Tibial nerve (tissue), 4 donors: ENCODE data around the gene ARHGEF38. TPM values are rescaled to one million over a fixed set of nuclear protein-coding genes. Genes with fewer than 3 reads are reported as not detected.
A peak's percentile ranks its signal among the peaks of the same experiment; 100 is the strongest.

Source experiments
- DNase-seq, 2 donors: peaks; one replicate each; pipeline ENCODE4 v3.0.0-alpha.2; 2019; ENCODE audit warnings: low spot score in 2 of 2
- H3K27ac ChIP-seq, 4 donors: fragments of 200-600 bp; sonication (generic) in 3 of 4; one replicate each; pipeline ENCODE4 v1.5.1; 2017 to 2019; ENCODE audit warnings: mild to moderate bottlenecking in 1 of 4
- H3K27me3 ChIP-seq, 2 donors: fragments of 200-600 bp; sonication (generic) in 1 of 2; one replicate each; pipeline versions ENCODE4 v1.5.1 to v1.6.0; 2017 to 2019
- H3K36me3 ChIP-seq, 3 donors: fragments of 200-600 bp; sonication (generic); one replicate each; pipeline ENCODE4 v1.5.1; 2018 to 2019
- H3K4me1 ChIP-seq, 4 donors: fragments of 200-600 bp; sonication (generic) in 3 of 4; one replicate each; pipeline ENCODE4 v1.5.1; 2017 to 2019
- H3K4me3 ChIP-seq, 4 donors: fragments of 200-600 bp; sonication (generic) in 3 of 4; one replicate each; pipeline ENCODE4 v1.5.1; 2017 to 2019; ENCODE audit warnings: mild to moderate bottlenecking in 1 of 4, moderate library complexity in 1 of 4
- H3K9me3 ChIP-seq, 4 donors: fragments of 200-600 bp; sonication (generic) in 3 of 4; one replicate each; pipeline ENCODE4 v1.5.1; 2017 to 2019
- EP300 ChIP-seq, 2 donors: sonication (generic); formaldehyde crosslinking; IDR thresholded peaks; one replicate each; pipeline ENCODE4 v1.6.1; 2017; ENCODE audit warnings: antibody characterized with exemption in 2 of 2, mild to moderate bottlenecking in 1 of 2
- POLR2A ChIP-seq, 2 donors: fragments of 450-650 bp; IDR thresholded peaks; one replicate each; pipeline ENCODE4 v1.6.1; 2017; ENCODE audit warnings: antibody characterized with exemption in 2 of 2, mild to moderate bottlenecking in 2 of 2, moderate library complexity in 2 of 2
- WGBS, 2 donors: methylation state at CpG; one replicate each; pipeline ENCODE4 v1.1.5; 2018; 5-methylcytosine and 5-hydroxymethylcytosine counted together
- total RNA-seq, 4 donors: library from RNA; depleted of rRNA; stranded (reverse); fragments of >200 nt; gene quantifications; one replicate each; pipeline ENCODE4 v1.1.0, GENCODE V29; 2016
- TF ChIP-seq, protein P1 (sequence below), 5 experiments: fragments of 200-600 bp in 3 of 5; fragments of 450-650 bp in 2 of 5; sonication (generic) in 3 of 5; IDR thresholded peaks; one replicate each; pipeline ENCODE4 v1.5.1; 2016 to 2019; ENCODE audit warnings: antibody characterized with exemption in 5 of 5, mild to moderate bottlenecking in 3 of 5, moderate library complexity in 2 of 5

ARHGEF38 gene
- total RNA-seq, 4 donors from 2014 or later: not detected

DNA sequence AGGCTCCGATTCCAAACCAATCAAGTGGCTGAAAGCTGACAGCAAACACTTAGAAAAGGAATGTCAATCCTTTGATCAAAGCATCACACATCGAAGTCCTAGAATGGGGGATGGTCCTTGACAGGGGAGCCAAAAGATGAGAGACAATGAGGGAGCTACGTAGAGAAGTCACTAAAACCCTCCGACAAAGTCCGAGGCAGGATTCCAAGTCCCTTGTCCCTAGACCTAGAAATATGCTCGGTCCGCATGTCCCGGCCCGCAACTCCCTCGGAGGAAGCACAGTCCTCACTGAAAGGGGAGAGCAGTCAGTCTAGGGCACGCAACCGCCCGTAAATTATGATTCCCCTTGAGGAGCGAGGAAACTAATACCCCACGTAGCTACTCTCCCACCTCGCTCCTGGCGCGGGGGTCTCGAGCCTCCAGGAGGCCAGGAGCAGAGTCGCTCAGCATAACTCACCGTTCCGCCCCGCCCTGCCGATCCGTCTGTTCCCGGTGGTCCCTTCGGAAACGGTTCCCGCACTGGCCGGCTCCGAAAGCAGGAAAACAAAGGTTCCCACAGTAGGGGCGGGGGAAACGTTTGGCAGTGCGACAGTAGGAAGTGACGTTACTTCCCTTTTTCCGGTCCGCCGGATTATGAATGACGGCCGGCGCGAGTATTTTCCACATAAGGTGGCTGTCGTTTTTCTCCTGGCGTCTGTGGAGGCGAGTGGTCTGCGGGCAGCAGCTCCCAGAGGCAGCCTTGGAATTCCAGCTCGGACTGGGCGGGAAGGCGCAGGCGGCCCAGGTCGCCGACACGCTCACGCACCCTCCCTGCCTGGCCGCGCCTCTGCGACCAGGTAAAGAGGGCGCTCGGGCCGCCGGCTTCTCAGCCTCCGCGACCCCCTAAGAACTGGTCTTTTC, 156.0 kb downstream of the ARHGEF38 start, which contains the start of the genes GSTCD and INTS12:
GSTCD (plus strand) TSS at position 604 of the 900 bp plus-strand sequence. CDS start 8,830 bp downstream, outside the sequence.
INTS12 (minus strand) TSS at position 509 of the 900 bp plus-strand sequence. CDS start 8,684 bp downstream, outside the sequence.
- DNase-seq: peak; percentile 85 to 91

DNA sequence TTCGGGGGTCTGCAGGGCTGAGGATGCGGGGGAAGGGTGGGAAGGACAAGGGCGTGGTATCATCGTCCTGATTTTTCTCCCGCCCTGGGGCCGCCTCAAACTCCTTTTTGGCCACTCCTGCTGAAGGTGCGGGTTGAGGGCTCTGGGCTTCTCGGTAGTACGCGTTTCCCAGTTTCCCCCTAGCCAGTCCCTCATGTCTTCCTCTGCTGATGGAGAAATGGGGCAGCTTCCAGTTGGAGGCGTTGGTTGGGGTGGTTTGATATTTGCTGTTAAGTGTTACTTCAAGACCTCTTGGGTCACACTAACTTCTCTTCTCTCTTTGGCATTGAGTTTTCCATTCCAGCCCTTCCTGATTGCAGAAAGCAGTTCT, 156.6 kb downstream of the ARHGEF38 start:
- H3K27ac ChIP-seq: peak overlapping the region; percentile 70 to 89 (median 84)
- WGBS, 2 donors: 0 to 1% methylated on average over 7 to 11 of the region's 11 CpGs
- no peak for TF ChIP-seq POLR2A (IDR thresholded peaks at IDR 0.05)
- TF ChIP-seq, protein P1, sequence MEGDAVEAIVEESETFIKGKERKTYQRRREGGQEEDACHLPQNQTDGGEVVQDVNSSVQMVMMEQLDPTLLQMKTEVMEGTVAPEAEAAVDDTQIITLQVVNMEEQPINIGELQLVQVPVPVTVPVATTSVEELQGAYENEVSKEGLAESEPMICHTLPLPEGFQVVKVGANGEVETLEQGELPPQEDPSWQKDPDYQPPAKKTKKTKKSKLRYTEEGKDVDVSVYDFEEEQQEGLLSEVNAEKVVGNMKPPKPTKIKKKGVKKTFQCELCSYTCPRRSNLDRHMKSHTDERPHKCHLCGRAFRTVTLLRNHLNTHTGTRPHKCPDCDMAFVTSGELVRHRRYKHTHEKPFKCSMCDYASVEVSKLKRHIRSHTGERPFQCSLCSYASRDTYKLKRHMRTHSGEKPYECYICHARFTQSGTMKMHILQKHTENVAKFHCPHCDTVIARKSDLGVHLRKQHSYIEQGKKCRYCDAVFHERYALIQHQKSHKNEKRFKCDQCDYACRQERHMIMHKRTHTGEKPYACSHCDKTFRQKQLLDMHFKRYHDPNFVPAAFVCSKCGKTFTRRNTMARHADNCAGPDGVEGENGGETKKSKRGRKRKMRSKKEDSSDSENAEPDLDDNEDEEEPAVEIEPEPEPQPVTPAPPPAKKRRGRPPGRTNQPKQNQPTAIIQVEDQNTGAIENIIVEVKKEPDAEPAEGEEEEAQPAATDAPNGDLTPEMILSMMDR (IDR thresholded peaks at IDR 0.05): no peak
- no peak for TF ChIP-seq EP300 (IDR thresholded peaks at IDR 0.05)

More for the DNA sequence above, 156.0 kb downstream of the ARHGEF38 start, which contains the start of the genes GSTCD and INTS12:
- Histone ChIP-seq H3K4me1 (peaks cover 0 to 36% (median 12%) of the 10 kb centered on the region in 4 donors), H3K9me3 (no peaks in the 10 kb centered on the region), H3K27ac (peak within 1 kb of the TSS; percentile 70 to 89 (median 84)), H3K36me3 (no peaks in the 10 kb centered on the region), H3K27me3 (no peaks in the 10 kb centered on the region), H3K4me3 (peak within 1 kb of the TSS; percentile 81 to 88 (median 84))
- TF ChIP-seq, protein P1 (IDR thresholded peaks at IDR 0.05): peak in 2 of 5 experiments; percentile 27 to 30
- TF ChIP-seq POLR2A (IDR thresholded peaks at IDR 0.05) (peak; percentile 42 to 75), EP300 (IDR thresholded peaks at IDR 0.05) (peak; percentile 86 to 92)
- 0% methylated on average over 38 to 51 of the region's 63 CpGs for WGBS, 2 donors

DNA sequence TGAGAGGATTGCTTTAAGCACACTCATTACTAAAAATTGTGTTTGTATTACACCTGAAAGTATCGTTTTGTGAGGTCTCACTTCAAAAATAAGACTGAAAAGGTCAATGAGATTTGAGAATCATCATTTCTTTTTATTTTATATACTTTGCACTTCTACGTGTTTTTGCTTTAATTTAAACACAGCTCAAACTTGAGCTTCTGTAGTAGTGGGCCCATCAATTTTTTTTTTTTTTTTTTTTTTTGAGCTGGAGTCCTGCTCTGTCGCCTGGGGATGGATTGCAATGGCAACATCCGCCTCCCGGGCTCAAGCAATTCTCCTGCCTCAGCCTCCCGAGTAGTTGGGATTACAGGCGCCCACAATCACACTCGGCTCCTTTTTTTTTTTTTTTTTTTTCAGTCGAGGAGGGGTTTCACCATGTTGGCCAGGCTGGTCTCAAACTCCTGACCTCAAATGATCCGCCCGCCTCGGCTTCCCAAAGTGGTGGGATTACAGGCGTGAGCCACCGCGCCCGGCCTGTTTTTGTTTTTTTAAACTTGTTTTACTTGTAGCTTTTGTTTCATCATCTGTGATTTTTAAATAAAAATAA, 157.7 kb downstream of the ARHGEF38 start:
- 73 to 81% methylated on average over 16 of the region's 16 CpGs for WGBS, 2 donors
- Histone ChIP-seq H3K27ac (no peak overlapping the region), H3K27me3 (no peaks in the 10 kb centered on the region), H3K36me3 (no peaks in the 10 kb centered on the region), H3K4me1 (peaks cover 0 to 28% (median 12%) of the 10 kb centered on the region in 4 donors), H3K9me3 (no peaks in the 10 kb centered on the region), H3K4me3 (no peak overlapping the region)
- DNase-seq: no peak
- no peak for TF ChIP-seq EP300 (IDR thresholded peaks at IDR 0.05)
- TF ChIP-seq, protein P1 (IDR thresholded peaks at IDR 0.05): no peak
- TF ChIP-seq POLR2A (IDR thresholded peaks at IDR 0.05): no peak

More for the DNA sequence above, 156.6 kb downstream of the ARHGEF38 start:
- H3K4me1 ChIP-seq: peaks cover 0 to 35% (median 12%) of the 10 kb centered on the region in 4 donors
- no peaks in the 10 kb centered on the region for H3K36me3 ChIP-seq
- H3K27me3 ChIP-seq: no peaks in the 10 kb centered on the region
- DNase-seq: peak in 1 of 2 donors; percentile 5
- H3K4me3 ChIP-seq: peak overlapping the region; percentile 81 to 88 (median 84)
- H3K9me3 ChIP-seq: no peaks in the 10 kb centered on the region

DNA sequence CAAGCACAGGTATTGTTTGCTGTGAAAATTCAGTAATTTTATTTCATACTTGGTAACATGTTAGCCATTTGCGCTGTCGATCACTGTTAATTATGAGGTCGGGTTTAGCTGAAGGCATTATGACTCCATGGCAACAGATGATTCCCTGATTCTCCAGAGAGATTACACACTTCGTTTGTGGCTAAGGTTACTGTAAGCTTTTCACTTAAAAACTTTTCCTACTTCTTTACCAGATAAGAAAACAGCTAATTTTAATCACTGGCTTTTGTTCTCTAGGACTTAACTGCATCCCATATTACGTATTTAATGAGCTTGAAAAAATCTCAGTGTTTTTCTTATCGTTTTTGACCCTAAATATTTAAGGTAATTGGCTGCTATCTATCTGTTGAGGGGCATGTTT, 158.3 kb downstream of the ARHGEF38 start:
- Histone ChIP-seq H3K4me3 (no peak overlapping the region), H3K27me3 (no peaks in the 10 kb centered on the region), H3K4me1 (peaks cover 0 to 34% (median 12%) of the 10 kb centered on the region in 4 donors), H3K36me3 (no peaks in the 10 kb centered on the region), H3K27ac (no peak overlapping the region), H3K9me3 (no peaks in the 10 kb centered on the region)
- 70 to 71% methylated on average over 6 of the region's 6 CpGs for WGBS, 2 donors
- TF ChIP-seq, protein P1 (IDR thresholded peaks at IDR 0.05): no peak
- TF ChIP-seq EP300 (IDR thresholded peaks at IDR 0.05) (no peak), POLR2A (IDR thresholded peaks at IDR 0.05) (no peak)
- no peak for DNase-seq
